ENCODE data around the gene KRT78. TPM values are rescaled to one million over a fixed set of nuclear protein-coding genes. Genes with fewer than 3 reads are reported as not detected.

Gene KRT78
- total RNA-seq, 1 donor from 2014 or later = not detected

GRCh38 chr12:52873513-52873831, 24.7 kb upstream of the KRT78 start:
- Histone ChIP-seq H3K4me3 (ENCODE audit: low read depth, low read length) (no peak overlapping the region), H3K27me3 (ENCODE audit: control insufficient read depth, insufficient read depth, low read length) (no peaks in the 10 kb centered on the region), H3K36me3 (ENCODE audit: control insufficient read depth, insufficient read depth, low read length) (no peaks in the 10 kb centered on the region)
- TF ChIP-seq, protein P1, sequence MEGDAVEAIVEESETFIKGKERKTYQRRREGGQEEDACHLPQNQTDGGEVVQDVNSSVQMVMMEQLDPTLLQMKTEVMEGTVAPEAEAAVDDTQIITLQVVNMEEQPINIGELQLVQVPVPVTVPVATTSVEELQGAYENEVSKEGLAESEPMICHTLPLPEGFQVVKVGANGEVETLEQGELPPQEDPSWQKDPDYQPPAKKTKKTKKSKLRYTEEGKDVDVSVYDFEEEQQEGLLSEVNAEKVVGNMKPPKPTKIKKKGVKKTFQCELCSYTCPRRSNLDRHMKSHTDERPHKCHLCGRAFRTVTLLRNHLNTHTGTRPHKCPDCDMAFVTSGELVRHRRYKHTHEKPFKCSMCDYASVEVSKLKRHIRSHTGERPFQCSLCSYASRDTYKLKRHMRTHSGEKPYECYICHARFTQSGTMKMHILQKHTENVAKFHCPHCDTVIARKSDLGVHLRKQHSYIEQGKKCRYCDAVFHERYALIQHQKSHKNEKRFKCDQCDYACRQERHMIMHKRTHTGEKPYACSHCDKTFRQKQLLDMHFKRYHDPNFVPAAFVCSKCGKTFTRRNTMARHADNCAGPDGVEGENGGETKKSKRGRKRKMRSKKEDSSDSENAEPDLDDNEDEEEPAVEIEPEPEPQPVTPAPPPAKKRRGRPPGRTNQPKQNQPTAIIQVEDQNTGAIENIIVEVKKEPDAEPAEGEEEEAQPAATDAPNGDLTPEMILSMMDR (IDR thresholded peaks at IDR 0.05; ENCODE audit: insufficient read depth, low read length, poor library complexity, severe bottlenecking) = no peak
- no peak for DNase-seq (ENCODE audit: low read depth)

- no peak for DNase-seq (ENCODE audit: low read depth)
- Histone ChIP-seq H3K4me3 (ENCODE audit: low read depth, low read length) (no peak overlapping the region), H3K27me3 (ENCODE audit: control insufficient read depth, insufficient read depth, low read length) (no peaks in the 10 kb centered on the region), H3K36me3 (ENCODE audit: control insufficient read depth, insufficient read depth, low read length) (no peaks in the 10 kb centered on the region)
- TF ChIP-seq, protein P1 (IDR thresholded peaks at IDR 0.05; ENCODE audit: insufficient read depth, low read length, poor library complexity, severe bottlenecking) = no peak
These were observed 24.0 kb upstream of the KRT78 start for GRCh38 chr12:52872644-52873389.

GRCh38 chr12:52871291-52872039, 22.7 kb upstream of the KRT78 start:
- H3K27me3 ChIP-seq (ENCODE audit: control insufficient read depth, insufficient read depth, low read length) = no peaks in the 10 kb centered on the region
- H3K4me3 ChIP-seq (ENCODE audit: low read depth, low read length) = no peak overlapping the region
- no peak for DNase-seq (ENCODE audit: low read depth)
- TF ChIP-seq, protein P1 (IDR thresholded peaks at IDR 0.05; ENCODE audit: insufficient read depth, low read length, poor library complexity, severe bottlenecking) = no peak
- H3K36me3 ChIP-seq (ENCODE audit: control insufficient read depth, insufficient read depth, low read length) = no peaks in the 10 kb centered on the region

- no peaks in the 10 kb centered on the region for H3K27me3 ChIP-seq (ENCODE audit: control insufficient read depth, insufficient read depth, low read length)
- no peaks in the 10 kb centered on the region for H3K36me3 ChIP-seq (ENCODE audit: control insufficient read depth, insufficient read depth, low read length)
- no peak for DNase-seq (ENCODE audit: low read depth)
- no peak overlapping the region for H3K4me3 ChIP-seq (ENCODE audit: low read depth, low read length)
- TF ChIP-seq, protein P1 (IDR thresholded peaks at IDR 0.05; ENCODE audit: insufficient read depth, low read length, poor library complexity, severe bottlenecking) = peak; percentile 89
These were observed 21.8 kb upstream of the KRT78 start for GRCh38 chr12:52870361-52871290.

DNA sequence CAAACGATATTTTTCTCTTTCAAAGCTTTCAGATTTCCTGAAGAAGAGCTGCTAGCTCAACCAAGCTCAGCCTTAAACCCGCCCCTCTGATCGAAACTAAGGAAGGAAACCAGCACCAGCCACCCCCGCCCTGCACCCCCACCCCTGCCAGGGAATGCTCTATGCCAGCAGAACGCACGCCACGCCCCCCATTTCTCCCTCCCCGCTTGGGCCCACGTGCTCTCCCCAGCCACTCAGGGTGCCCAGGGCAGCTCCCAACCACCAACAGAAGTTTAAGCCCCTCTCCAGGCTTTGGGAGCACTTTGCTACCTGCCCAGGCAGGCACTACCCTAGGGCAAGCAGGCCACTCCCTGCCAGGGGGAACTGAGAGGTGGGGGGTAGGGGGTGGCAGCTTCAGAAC, 18.8 kb upstream of the KRT78 start:
- Histone ChIP-seq H3K36me3 (ENCODE audit: control insufficient read depth, insufficient read depth, low read length) (no peaks in the 10 kb centered on the region), H3K4me3 (ENCODE audit: low read depth, low read length) (no peak overlapping the region), H3K27me3 (ENCODE audit: control insufficient read depth, insufficient read depth, low read length) (no peaks in the 10 kb centered on the region)
- DNase-seq (ENCODE audit: low read depth) = no peak
- TF ChIP-seq, protein P1 (IDR thresholded peaks at IDR 0.05; ENCODE audit: insufficient read depth, low read length, poor library complexity, severe bottlenecking) = no peak

Data from kidney epithelial cell (primary cell).